ENCODE data around the gene MYBPC2.

The MYBPC2 gene

GRCh38 chr19:50490991-50491472 is 58.3 kb downstream of the MYBPC2 start:
- TF ChIP-seq CTCF (IDR thresholded peaks at IDR 0.05): no peak
- no peak overlapping the region for H3K4me3 ChIP-seq
- intact Hi-C loops (cut with DNase I; ENCODE audit: low total_unique reads): no loop called here
- no peak for DNase-seq
- H3K27me3 ChIP-seq: peaks cover 0 to 34% of the 10 kb centered on the region in 2 donors
- H3K36me3 ChIP-seq: peaks cover 0 to 5% (median 0%) of the 10 kb centered on the region in 3 donors
- no peaks in the 10 kb centered on the region for H3K4me1 ChIP-seq
- H3K27ac ChIP-seq: no peak overlapping the region
- no peaks in the 10 kb centered on the region for H3K9me3 ChIP-seq

DNA sequence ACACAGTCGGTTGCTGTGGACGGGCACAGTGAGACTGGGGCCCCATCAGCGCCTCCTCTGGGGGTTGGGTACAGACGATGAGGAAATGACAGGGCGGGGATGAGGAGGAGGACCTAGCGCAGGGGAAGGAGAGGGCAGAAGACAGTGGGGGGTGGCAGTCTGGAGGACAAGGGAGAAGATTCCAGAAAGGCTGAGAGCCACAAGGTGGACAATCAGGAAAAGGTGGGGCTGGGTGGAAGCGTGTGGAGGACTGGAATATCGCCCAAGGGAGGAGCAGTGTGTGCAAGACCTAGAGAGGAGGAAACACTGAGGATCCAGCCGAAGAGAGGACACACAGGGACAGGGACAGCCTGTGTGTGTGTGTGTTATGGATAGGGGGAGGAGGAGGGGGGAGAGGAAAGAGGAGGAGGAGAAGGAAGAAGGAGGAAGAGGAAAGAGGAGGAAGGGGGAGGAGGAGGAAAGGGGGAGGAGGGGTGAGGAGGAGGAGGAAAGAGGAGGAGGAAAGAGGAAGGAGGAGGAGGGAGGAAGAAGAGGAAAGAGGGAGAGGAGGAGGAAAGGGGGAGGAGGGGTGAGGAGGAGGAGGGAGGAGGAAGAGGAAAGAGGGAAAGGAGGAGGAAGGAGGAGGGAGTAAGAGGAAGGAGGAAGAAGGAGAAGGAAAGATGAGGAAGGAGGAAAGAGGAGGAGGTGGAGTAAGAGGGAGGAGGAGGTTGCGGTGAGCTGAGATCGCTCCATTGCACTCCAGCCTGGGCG is 59.8 kb downstream of the MYBPC2 start:
- TF ChIP-seq CTCF (IDR thresholded peaks at IDR 0.05): no peak
- Histone ChIP-seq H3K27me3 (peaks cover 0 to 20% of the 10 kb centered on the region in 2 donors), H3K9me3 (no peaks in the 10 kb centered on the region), H3K4me1 (no peaks in the 10 kb centered on the region), H3K27ac (no peak overlapping the region), H3K4me3 (no peak overlapping the region), H3K36me3 (peaks cover 0 to 5% (median 0%) of the 10 kb centered on the region in 3 donors)
- intact Hi-C loops (cut with DNase I; ENCODE audit: low total_unique reads): no loop called here
- no peak for DNase-seq

DNA sequence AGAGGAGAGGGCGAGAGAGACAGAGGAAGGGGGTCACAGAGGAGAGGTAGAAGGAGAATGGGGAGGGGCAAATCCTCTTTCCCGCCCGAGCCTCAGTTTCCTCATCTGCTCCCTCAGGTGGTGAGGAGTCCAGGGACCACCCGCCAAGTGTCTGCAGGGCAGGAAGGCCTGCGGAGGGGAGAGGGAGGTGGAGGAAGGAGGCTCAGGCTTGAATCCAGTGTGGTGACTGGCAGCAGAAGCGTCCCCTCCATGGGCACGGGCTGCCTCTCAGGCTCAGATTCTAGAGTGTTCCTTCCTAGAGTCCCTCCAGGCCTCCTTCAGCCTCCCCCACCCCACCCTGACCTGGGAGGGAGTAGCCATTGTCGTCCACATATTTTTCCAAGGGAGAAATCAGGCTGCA is 60.5 kb downstream of the MYBPC2 start:
- H3K9me3 ChIP-seq: no peaks in the 10 kb centered on the region
- TF ChIP-seq CTCF (IDR thresholded peaks at IDR 0.05): no peak
- H3K4me1 ChIP-seq: no peaks in the 10 kb centered on the region
- no peak overlapping the region for H3K4me3 ChIP-seq
- no peak for DNase-seq
- intact Hi-C loops (cut with DNase I; ENCODE audit: low total_unique reads): no loop called here
- H3K27me3 ChIP-seq: peaks cover 0 to 16% of the 10 kb centered on the region in 2 donors
- peaks cover 0 to 5% (median 0%) of the 10 kb centered on the region in 3 donors for H3K36me3 ChIP-seq
- H3K27ac ChIP-seq: no peak overlapping the region

DNA sequence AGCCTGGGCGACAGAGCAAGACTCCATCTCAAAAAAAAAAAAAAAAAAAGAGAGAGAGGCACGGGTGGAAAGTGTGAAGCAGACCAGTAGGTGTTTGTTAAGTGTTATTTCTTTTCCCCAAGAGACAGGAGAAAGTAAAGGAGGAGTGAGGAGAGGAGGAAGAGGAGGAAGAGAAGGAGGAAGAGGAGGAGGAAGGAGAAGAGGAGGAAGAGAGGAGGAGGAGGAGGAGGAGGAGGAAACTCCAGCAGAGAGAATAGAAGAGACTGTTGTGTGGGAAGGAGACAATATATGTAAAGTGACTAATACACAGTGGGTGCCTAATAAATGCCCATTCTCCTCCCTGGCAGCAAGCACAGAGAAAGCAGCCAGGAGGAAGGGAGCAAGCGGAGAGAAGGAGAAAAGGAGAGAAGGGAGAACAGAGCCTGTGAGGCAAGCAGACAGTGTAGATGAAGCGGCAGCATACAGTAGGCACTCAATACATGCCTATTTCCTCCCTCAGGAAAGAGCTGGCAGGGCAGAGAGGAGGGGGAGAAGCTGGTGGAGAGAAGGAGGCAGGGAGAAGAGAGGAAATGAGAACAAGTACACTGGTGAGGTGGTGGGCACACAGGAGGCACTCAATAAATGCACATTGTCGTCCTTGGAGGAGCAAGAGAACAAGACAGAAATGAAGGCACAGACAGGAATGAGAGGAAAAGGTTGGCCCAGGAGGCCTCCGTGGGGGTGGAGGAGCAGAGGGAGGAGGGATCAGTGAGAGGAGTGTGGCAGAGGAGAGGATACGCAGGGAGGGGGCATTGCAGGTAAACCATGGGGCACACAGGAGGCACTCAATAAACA is 61.7 kb downstream of the MYBPC2 start:
- no peak for TF ChIP-seq CTCF (IDR thresholded peaks at IDR 0.05)
- Histone ChIP-seq H3K4me3 (no peak overlapping the region), H3K27ac (no peak overlapping the region), H3K9me3 (no peaks in the 10 kb centered on the region), H3K4me1 (no peaks in the 10 kb centered on the region), H3K27me3 (peaks cover 0 to 12% of the 10 kb centered on the region in 2 donors), H3K36me3 (peaks cover 0 to 5% (median 0%) of the 10 kb centered on the region in 3 donors)
- intact Hi-C loops (cut with DNase I; ENCODE audit: low total_unique reads): no loop called here
- DNase-seq: no peak

DNA sequence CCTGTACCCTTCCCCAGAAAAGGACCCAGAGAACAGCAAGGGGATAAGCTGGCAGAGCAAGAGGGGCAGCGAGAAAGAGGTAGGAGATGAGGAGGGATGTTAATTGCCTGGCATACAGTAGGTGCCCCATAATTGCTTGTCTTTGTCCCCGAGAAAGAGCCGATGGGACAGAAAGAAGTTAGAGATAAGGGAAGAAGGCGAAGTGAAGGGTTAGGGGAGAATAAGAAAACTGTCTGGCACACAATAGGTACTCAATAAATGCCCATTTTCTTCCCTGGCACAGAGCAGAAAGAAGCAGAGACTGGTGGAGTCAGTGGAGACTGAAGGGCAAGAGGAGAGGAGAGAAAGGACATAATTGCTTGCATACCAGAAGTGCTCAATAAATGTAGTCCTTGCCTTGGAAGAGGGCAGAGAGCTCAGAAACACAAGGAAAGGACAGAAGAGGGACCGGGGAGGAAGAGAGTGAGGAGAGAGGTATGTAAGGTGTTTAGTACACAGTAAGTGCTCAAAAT is 62.4 kb downstream of the MYBPC2 start:
- no peak for DNase-seq
- Histone ChIP-seq H3K4me3 (no peak overlapping the region), H3K4me1 (no peaks in the 10 kb centered on the region), H3K27ac (no peak overlapping the region), H3K36me3 (peaks cover 0 to 5% (median 0%) of the 10 kb centered on the region in 3 donors), H3K9me3 (no peaks in the 10 kb centered on the region), H3K27me3 (peaks cover 0 to 8% of the 10 kb centered on the region in 2 donors)
- intact Hi-C loops (cut with DNase I; ENCODE audit: low total_unique reads): no loop called here
- no peak for TF ChIP-seq CTCF (IDR thresholded peaks at IDR 0.05)

Measured in tibial artery (tissue), 4 donors.